Measurements from ENCODE around the gene MIB2.
"Not testable (repeated sequence)": the region's sequence is repeated elsewhere in the genome, so short reads cannot be mapped to it uniquely, and the experiment has no call there.

Gene MIB2

GRCh38 chr1:1670866-1671265 is 55.6 kb downstream of the MIB2 start:
- Mint-ChIP-seq H3K4me1 (peaks cover 11% of the 10 kb centered on the region), H3K27ac (no peak overlapping the region), H3K4me3 (no peak overlapping the region), H3K9me3 (no peaks in the 10 kb centered on the region), H3K27me3 (no peaks in the 10 kb centered on the region), H3K36me3 (peaks cover 19% of the 10 kb centered on the region)
- ATAC-seq: no peak

GRCh38 chr1:1671365-1672119 is 56.2 kb downstream of the MIB2 start:
- Mint-ChIP-seq H3K4me3 (no peak overlapping the region), H3K27me3 (no peaks in the 10 kb centered on the region), H3K27ac (no peak overlapping the region), H3K9me3 (no peaks in the 10 kb centered on the region), H3K4me1 (peaks cover 11% of the 10 kb centered on the region), H3K36me3 (peaks cover 19% of the 10 kb centered on the region)
- ATAC-seq: no peak

- Mint-ChIP-seq H3K36me3 (peaks cover 19% of the 10 kb centered on the region), H3K4me1 (peaks cover 14% of the 10 kb centered on the region), H3K9me3 (no peaks in the 10 kb centered on the region), H3K27ac (no peak overlapping the region), H3K4me3 (no peak overlapping the region), H3K27me3 (no peaks in the 10 kb centered on the region)
- ATAC-seq: no peak
Measured at GRCh38 chr1:1672181-1672965, 57.1 kb downstream of the MIB2 start.

GRCh38 chr1:1674806-1675205 is 59.5 kb downstream of the MIB2 start:
- not testable (repeated sequence) for H3K9me3 Mint-ChIP-seq, H3K4me3 Mint-ChIP-seq, ATAC-seq, H3K27me3 Mint-ChIP-seq, H3K27ac Mint-ChIP-seq
- H3K36me3 Mint-ChIP-seq: peaks cover 14% of the 10 kb centered on the region
- peaks cover 36% of the 10 kb centered on the region for H3K4me1 Mint-ChIP-seq

GRCh38 chr1:1675218-1675617 is 59.9 kb downstream of the MIB2 start:
- H3K27me3 Mint-ChIP-seq, H3K9me3 Mint-ChIP-seq, H3K4me3 Mint-ChIP-seq, H3K27ac Mint-ChIP-seq: not testable (repeated sequence)
- Mint-ChIP-seq H3K36me3 (peaks cover 10% of the 10 kb centered on the region), H3K4me1 (peaks cover 36% of the 10 kb centered on the region)
- ATAC-seq: peak; percentile 4

GRCh38 chr1:1676087-1676486 is 60.8 kb downstream of the MIB2 start:
- H3K4me1 Mint-ChIP-seq: peaks cover 42% of the 10 kb centered on the region
- not testable (repeated sequence) for H3K27me3 Mint-ChIP-seq, H3K27ac Mint-ChIP-seq, ATAC-seq, H3K9me3 Mint-ChIP-seq, H3K4me3 Mint-ChIP-seq
- H3K36me3 Mint-ChIP-seq: peaks cover 13% of the 10 kb centered on the region

GRCh38 chr1:1677718-1678580 is 62.6 kb downstream of the MIB2 start:
- Mint-ChIP-seq H3K4me1 (peaks cover 41% of the 10 kb centered on the region), H3K36me3 (peaks cover 6% of the 10 kb centered on the region), H3K4me3 (peak overlapping the region; percentile 56), H3K27ac (peak overlapping the region; percentile 85), H3K9me3 (no peaks in the 10 kb centered on the region), H3K27me3 (no peaks in the 10 kb centered on the region)
- ATAC-seq: peak; percentile 88

GRCh38 chr1:1678581-1679380 is 63.5 kb downstream of the MIB2 start:
- Mint-ChIP-seq H3K27ac (peak overlapping the region; percentile 85), H3K27me3 (no peaks in the 10 kb centered on the region), H3K36me3 (peaks cover 13% of the 10 kb centered on the region), H3K4me1 (peaks cover 50% of the 10 kb centered on the region), H3K9me3 (no peaks in the 10 kb centered on the region), H3K4me3 (peak overlapping the region; percentile 56)
- peak; percentile 37 for ATAC-seq
